ENCODE results near the gene AP2A1. TPM values are rescaled to one million over a fixed set of nuclear protein-coding genes. Genes with fewer than 3 reads are reported as not detected.

AP2A1 gene
- polyA plus RNA-seq, 2 of the 4 experiments (the other 2 are of a cell fraction): 36.6 to 58.6 TPM

DNA sequence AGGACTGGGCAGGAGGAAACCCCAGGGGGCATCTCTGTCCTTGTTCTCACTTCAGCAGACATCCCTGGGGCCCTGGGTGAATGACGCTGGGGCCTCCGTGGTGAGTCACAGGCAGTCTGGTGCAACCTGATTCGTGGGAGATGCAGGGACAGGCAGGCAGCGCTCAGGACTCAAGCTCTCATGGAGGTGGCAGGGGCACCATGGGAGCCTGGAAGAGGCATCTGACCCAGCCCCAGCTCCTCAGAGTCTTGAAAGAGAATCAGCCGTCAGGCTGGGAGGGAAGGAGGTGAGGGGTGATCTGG is 70.2 kb downstream of the AP2A1 start (continued):
- TF ChIP-seq ESRRA (IDR thresholded peaks at IDR 0.05; ENCODE audit: borderline replicate concordance, low read length) (no peak), CBX8 (IDR thresholded peaks at IDR 0.05) (no peak), TP53 (CRISPR knock-in tag; IDR thresholded peaks at IDR 0.05) (no peak), TFCP2L1 (CRISPR knock-in tag; IDR thresholded peaks at IDR 0.05) (no peak), RARB (CRISPR knock-in tag; IDR thresholded peaks at IDR 0.05) (no peak), EP300 (IDR thresholded peaks at IDR 0.05) (no peak)

DNA sequence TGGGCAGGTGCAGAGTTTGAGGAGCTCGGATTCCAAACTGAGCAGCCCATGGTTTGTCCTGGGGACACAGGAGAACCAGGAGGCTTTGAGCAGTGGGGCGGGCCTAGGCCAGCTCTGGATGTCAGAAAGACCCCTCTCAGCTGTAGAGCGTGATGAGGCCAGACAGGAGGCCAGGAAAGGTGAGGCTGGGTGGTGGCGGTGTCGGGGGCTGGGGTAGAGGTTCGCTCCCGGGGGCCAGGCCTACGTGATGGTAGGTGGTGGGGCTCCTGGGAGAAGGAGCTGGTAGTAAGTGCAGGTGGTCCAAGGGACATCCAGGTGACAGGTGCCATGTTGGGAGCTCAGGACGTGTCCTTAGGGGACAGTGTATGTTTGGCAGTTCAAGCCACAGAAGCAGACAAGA is 70.6 kb downstream of the AP2A1 start:
- no peak for ATAC-seq
- Histone ChIP-seq H3K4me2 (no peak overlapping the region), H3K27ac (no peak overlapping the region), H3K4me1 (no peaks in the 10 kb centered on the region), H3K9me3 (no peaks in the 10 kb centered on the region), H3K4me3 (no peak overlapping the region)
- ChIA-PET POLR2A (no interaction called here), CTCF (interaction anchor here (1.0 to 1.5 kb wide), 4 partner anchors 9 to 18 kb away, joined by 3 to 4 read pairs (median 3); partner anchors contain the start of gene PTOV1)
- no peak for FAIRE-seq
- 93% methylated on average over 9 of the region's 9 CpGs for WGBS (ENCODE audit: missing lambda C conversion rate)
- no peak for TF ChIP-seq HOXA7 (CRISPR knock-in tag; IDR thresholded peaks at IDR 0.05)
- TF ChIP-seq HOXB13 (CRISPR knock-in tag; IDR thresholded peaks at IDR 0.05; ENCODE audit: low read depth): no peak
- no peak for DNase-seq (ENCODE audit: low read depth in 1 of 2, low spot score in 1 of 2)

DNA sequence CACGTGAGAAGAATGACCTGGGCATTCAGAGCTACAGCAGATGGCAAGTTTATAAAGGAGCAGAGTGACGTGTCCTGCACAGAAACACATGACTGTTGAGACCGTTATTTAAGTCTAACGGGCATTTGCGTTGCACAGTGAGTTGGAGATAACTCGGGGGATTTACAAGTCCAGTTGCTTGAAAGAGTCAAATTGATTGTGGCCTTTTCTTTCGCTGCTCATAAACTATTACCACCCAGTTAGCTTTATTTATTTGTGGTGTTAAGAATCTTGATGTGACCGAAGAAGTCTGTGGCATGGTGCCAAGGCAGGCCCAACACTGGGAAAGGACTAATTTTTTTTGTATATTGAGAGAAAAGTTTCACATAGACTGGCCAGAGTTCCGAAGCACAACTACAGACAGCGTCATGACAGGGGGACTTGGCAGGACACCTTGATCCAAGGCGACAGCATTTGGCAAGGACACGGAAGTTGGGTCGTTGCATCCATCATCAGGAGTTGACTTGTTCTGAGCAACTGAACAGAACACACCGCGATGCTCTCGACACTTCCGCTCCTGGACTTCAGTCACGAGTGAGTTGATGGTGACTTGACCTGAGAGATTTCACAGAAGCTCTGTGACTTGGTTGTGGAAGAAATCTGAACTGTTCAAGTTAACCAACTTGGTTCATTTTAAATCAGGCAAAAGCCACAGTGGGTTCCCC is 72.2 kb downstream of the AP2A1 start:
- DNase-seq (ENCODE audit: low read depth in 1 of 2, low spot score in 1 of 2): no peak
- TF ChIP-seq KDM5A (IDR thresholded peaks at IDR 0.05): no peak
- TF ChIP-seq EHF (CRISPR knock-in tag; IDR thresholded peaks at IDR 0.05): no peak
- no peak for TF ChIP-seq ZSCAN20 (CRISPR knock-in tag; IDR thresholded peaks at IDR 0.05)
- TF ChIP-seq, protein P1, sequence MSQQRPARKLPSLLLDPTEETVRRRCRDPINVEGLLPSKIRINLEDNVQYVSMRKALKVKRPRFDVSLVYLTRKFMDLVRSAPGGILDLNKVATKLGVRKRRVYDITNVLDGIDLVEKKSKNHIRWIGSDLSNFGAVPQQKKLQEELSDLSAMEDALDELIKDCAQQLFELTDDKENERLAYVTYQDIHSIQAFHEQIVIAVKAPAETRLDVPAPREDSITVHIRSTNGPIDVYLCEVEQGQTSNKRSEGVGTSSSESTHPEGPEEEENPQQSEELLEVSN (IDR thresholded peaks at IDR 0.05; ENCODE audit: borderline replicate concordance, low read depth): no peak
- TF ChIP-seq HEYL (CRISPR knock-in tag; IDR thresholded peaks at IDR 0.05): no peak
- H3K27ac ChIP-seq: no peak overlapping the region
- H3K4me2 ChIP-seq: no peak overlapping the region
- H3K4me1 ChIP-seq: no peaks in the 10 kb centered on the region
- CTCF ChIA-PET: interaction anchor here (0.6 to 0.8 kb wide), 3 partner anchors 10 to 175 kb away, joined by 3 read pairs; partner anchors contain the start of gene MED25
- no peak overlapping the region for H3K4me3 ChIP-seq
- H3K9me3 ChIP-seq: no peaks in the 10 kb centered on the region
- no peak for ATAC-seq
- POLR2A ChIA-PET: no interaction called here
- no peak for FAIRE-seq
- 94% methylated on average over 18 of the region's 18 CpGs for WGBS (ENCODE audit: missing lambda C conversion rate)

DNA sequence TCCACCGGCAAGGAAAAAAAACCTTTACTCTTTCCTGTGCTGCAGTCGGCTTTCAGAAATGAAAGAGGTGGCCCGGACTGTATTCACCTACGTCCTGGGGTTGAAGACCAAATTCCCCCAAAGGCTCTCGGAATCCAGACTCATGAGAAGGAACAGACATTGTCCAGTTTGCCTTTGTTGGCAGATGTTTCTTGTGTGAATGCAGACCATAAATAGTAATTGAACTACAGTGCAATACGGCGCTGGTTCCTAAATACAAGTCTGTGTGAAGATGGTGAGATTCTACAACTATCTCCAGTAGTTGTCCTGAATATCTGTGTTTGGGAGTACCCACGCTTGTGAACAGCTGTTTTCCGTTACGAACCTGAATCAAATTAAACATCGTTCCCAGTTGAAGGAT is 72.9 kb downstream of the AP2A1 start:
- H3K4me1 ChIP-seq: no peaks in the 10 kb centered on the region
- CTCF ChIA-PET: interaction anchor here (0.7 kb wide), 1 partner anchor 10 kb away, joined by 3 read pairs; no protein-coding TSS in a partner anchor
- 90% methylated on average over 11 of the region's 11 CpGs for WGBS (ENCODE audit: missing lambda C conversion rate)
- H3K27ac ChIP-seq: no peak overlapping the region
- POLR2A ChIA-PET: no interaction called here
- no peak overlapping the region for H3K4me2 ChIP-seq
- FAIRE-seq (no peak), ATAC-seq (no peak), DNase-seq (ENCODE audit: low read depth in 1 of 2, low spot score in 1 of 2) (no peak)
- TF ChIP-seq NPAS2 (CRISPR knock-in tag; IDR thresholded peaks at IDR 0.05; ENCODE audit: borderline replicate concordance): no peak
- TF ChIP-seq, protein P2, sequence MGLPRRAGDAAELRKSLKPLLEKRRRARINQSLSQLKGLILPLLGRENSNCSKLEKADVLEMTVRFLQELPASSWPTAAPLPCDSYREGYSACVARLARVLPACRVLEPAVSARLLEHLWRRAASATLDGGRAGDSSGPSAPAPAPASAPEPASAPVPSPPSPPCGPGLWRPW (IDR thresholded peaks at IDR 0.05): no peak
- no peak for TF ChIP-seq ESRRA (IDR thresholded peaks at IDR 0.05; ENCODE audit: borderline replicate concordance, low read length)
- TF ChIP-seq GATA3 (IDR thresholded peaks at IDR 0.05; ENCODE audit: borderline replicate concordance): no peak
- TF ChIP-seq SREBF2 (IDR thresholded peaks at IDR 0.05): no peak
- H3K9me3 ChIP-seq: no peaks in the 10 kb centered on the region
- no peak overlapping the region for H3K4me3 ChIP-seq

DNA sequence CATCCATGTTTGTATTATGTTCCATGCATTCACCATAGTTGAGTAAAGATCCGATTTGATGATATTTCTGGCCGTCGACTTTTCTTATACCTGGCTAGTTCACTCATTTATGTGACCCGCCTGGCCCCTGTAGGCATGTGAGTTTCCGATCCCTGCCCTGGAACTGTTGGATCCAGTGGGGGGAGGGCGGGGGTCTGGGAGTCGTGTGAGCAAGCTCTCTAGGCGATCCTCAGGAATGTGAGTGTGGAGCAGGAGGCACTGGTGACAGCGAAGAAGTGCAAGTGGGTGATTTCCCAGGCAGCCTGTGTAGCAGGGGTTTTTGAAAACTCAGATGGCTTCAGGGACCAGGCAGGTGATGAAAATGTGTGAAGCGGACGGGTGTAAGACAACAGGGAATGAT is 73.5 kb downstream of the AP2A1 start:
- FAIRE-seq: no peak
- CTCF ChIA-PET: no interaction called here
- 90% methylated on average over 11 of the region's 11 CpGs for WGBS (ENCODE audit: missing lambda C conversion rate)

More for the DNA sequence above, 73.5 kb downstream of the AP2A1 start:
- H3K4me3 ChIP-seq: no peak overlapping the region
- no peaks in the 10 kb centered on the region for H3K4me1 ChIP-seq
- H3K27ac ChIP-seq: no peak overlapping the region
- no peak for DNase-seq (ENCODE audit: low read depth in 1 of 2, low spot score in 1 of 2)
- H3K4me2 ChIP-seq: no peak overlapping the region
- POLR2A ChIA-PET: no interaction called here
- no peaks in the 10 kb centered on the region for H3K9me3 ChIP-seq
- ATAC-seq: no peak
- no peak for TF ChIP-seq PHF8 (IDR thresholded peaks at IDR 0.05; ENCODE audit: borderline replicate concordance, low read depth)
- no peak for TF ChIP-seq EHMT2 (IDR thresholded peaks at IDR 0.05; ENCODE audit: low read depth)
- no peak for TF ChIP-seq ZFP36 (IDR thresholded peaks at IDR 0.05; ENCODE audit: borderline replicate concordance, partially characterized antibody)

Measured in A549 (cell line).